Mesodermal cell (in vitro differentiated cells): ENCODE measurements around the gene ATP11A.

ENCODE experiments used
- H3K27ac ChIP-seq: 2 replicates; pipeline ENCODE4 v1.7.0; 2013; ENCODE audit warnings: mild to moderate bottlenecking, low read depth, low read length, moderate library complexity; ENCODE audit not compliant: severe bottlenecking
- H3K36me3 ChIP-seq: 2 replicates; pipeline ENCODE4 v1.7.1; 2013; ENCODE audit warnings: mild to moderate bottlenecking, low read length, moderate library complexity; ENCODE audit not compliant: control insufficient read depth, insufficient read depth
- H3K4me1 ChIP-seq: one replicate; pipeline ENCODE4 v1.7.1; 2013; ENCODE audit warnings: mild to moderate bottlenecking, low read length; ENCODE audit not compliant: insufficient read depth, control insufficient read depth, poor library complexity, severe bottlenecking
- H3K4me3 ChIP-seq: 2 replicates; pipeline ENCODE4 v1.7.0; 2013; ENCODE audit warnings: low read length, control low read depth, mild to moderate bottlenecking; ENCODE audit not compliant: insufficient read depth, poor library complexity, severe bottlenecking; ENCODE audit errors: extremely low read depth
- H3K9me3 ChIP-seq: 2 replicates; pipeline ENCODE4 v1.7.1; 2013; ENCODE audit warnings: mild to moderate bottlenecking, low read length, moderate library complexity; ENCODE audit not compliant: control insufficient read depth
- WGBS, 2 experiments: methylation state at CpG; one replicate each; pipeline ENCODE4 v1.1.5; 2013; ENCODE audit warnings: missing lambda C conversion rate in 2 of 2; ENCODE audit not compliant: insufficient coverage in 2 of 2; 5-methylcytosine and 5-hydroxymethylcytosine counted together

Gene ATP11A

DNA sequence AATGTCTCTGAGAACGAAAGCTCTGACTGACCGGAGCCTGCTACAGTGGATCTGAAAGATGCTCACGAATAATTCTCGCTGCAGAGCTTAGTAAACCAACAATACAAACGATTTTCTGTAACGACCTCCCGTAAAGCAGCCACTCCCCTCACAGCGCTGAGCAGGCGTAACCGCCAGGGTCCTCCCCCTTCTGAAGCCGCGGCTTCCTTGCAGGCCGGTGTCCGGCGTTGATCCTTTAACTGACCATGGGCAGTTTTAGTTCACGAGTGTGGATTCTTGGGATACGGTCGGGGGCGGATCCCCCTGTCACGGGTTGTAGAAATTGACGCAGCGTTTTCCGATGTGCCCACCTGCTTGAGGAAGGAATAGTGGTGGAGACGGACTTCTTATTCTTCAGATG, 75.9 kb downstream of the ATP11A start:
- 87 to 88% methylated on average over 23 to 24 of the region's 24 CpGs for WGBS, 2 experiments
- Histone ChIP-seq H3K27ac (no peak overlapping the region), H3K36me3 (peaks cover 6% of the 10 kb centered on the region), H3K4me3 (no peak overlapping the region), H3K9me3 (no peaks in the 10 kb centered on the region), H3K4me1 (peaks cover 32% of the 10 kb centered on the region)

DNA sequence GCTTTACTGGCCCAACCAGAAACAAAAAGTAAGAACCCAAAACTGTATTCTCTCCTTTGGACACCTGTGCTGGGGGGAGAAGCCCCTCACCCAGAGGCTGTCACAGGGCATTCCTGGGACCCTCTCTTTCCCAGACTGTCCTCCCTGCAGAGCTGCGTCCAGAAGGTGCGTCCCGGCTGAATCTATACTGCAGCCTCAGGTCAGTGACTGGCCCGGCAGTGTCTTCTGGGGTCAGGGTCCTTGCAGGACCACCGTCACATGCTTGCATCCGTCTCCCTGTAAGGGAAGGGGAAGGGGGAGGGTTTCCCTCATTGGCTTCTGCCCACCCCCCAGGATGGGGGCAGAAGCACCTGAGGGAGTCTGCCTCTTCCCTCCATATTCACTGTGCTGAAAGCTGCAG, 76.5 kb downstream of the ATP11A start:
- H3K36me3 ChIP-seq, result peaks cover 6% of the 10 kb centered on the region
- 97 to 100% methylated on average over 5 to 6 of the region's 6 CpGs for WGBS, 2 experiments

DNA sequence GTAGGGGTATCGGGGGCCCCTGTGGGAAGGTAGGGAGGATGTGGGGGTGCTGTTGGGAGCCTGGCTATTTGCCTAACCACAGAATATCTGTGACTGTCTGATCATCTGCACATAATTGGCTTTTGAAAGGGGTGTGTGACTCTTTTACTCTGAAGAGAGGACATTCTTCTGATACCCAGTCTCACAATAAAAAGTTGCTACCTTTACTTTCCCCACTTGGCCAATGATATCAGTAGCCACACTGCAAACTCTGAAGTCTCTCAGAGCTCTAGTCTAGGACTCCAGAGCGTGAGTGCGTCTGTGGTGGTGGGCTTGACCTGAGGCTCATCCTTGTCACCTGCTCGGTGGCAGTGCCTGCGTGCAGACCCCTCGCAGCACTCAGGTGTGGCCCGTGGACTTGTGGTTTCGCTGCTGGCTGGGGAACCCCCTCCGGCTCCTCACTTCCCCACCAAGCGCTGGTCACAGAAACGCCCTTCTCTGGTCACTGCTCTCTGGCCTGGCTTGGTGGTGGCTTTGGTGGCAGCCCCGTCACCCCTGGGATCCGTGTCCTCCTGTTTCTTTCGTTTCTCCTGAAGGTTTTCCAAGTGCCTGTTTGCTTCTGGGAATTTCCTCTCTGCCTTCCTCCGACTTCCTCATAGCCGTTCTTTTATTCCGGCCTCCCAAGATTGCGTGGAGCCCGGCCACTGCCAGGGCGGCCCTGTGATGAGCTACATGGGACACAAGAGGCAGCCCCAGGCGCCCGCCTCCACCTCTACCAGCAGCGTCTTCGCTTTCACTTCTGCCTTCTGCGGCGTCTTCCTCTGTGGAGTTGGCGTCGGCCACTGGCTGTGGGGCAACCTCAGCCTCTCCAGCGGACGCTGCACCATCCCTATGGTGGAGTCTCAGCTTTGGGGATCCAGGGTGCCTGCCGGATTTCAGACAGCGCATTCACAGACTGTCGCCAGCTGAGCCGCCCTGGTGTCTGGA, 78.0 kb downstream of the ATP11A start:
- H3K4me1 ChIP-seq, result peaks cover 24% of the 10 kb centered on the region
- no peak overlapping the region for H3K27ac ChIP-seq
- 95% methylated on average over 31 to 32 of the region's 34 CpGs for WGBS, 2 experiments
- H3K36me3 ChIP-seq, result peaks cover 6% of the 10 kb centered on the region
- H3K9me3 ChIP-seq, result no peaks in the 10 kb centered on the region
- no peak overlapping the region for H3K4me3 ChIP-seq

More for the DNA sequence above, 76.5 kb downstream of the ATP11A start:
- Histone ChIP-seq H3K9me3 (no peaks in the 10 kb centered on the region), H3K4me3 (no peak overlapping the region), H3K4me1 (peaks cover 35% of the 10 kb centered on the region), H3K27ac (no peak overlapping the region)

DNA sequence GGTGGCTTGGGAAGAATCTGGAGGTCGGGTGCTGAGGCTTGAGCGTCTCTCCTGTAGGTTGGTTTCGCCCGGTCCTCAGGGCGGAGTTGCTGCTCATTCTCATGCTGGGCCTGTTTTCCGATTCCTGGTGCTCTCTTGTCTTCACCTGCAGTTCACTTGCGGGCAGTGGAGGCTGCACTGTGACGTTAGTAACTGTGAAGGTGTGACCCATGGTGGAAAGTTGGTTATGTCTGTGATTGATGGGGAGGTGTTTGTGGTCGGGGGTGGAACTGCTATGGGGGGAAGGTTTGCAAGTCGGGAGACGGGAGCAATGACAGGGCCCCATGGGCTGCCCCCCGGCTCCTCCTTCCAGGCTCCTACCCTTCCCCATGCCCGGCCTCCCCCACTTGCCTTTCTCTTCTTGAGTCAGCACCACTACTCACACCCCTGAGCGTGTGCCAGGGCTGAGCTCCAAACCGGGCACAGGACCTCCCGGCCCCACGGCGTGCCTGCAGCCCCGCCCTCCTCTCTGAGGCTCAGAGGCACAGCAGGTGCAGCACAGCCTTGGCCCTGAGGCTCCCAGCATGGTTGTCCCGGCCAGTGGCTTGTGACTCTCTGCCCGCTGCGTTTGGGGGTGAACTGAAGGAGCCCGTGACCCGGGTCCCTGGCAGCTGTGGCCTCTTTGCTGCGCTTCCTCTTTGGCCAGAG, 79.1 kb downstream of the ATP11A start:
- peaks cover 6% of the 10 kb centered on the region for H3K36me3 ChIP-seq
- no peak overlapping the region for H3K4me3 ChIP-seq
- H3K9me3 ChIP-seq, result no peaks in the 10 kb centered on the region
- WGBS, 2 experiments, result 86 to 91% methylated on average over 18 to 20 of the region's 25 CpGs
- peaks cover 24% of the 10 kb centered on the region for H3K4me1 ChIP-seq
- no peak overlapping the region for H3K27ac ChIP-seq

DNA sequence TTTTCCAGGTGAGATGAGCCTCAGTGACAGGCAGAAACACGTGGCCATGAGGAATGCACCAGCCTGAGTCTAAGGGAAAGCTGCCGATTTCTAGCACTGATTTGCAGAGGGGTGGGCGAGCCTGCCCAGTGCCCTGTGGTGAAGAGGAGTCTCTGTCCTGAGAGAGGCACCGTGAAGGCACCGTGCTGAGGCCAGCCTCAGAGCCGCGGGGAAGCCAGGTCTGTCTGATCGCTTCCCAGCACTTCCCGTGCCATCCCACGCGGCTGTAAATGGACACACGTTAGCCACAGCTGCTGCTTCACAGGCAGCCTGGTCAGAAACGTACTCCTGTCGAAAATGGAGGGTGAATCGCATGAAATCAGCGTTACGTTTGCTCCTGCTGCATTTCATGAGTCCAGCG, 79.8 kb downstream of the ATP11A start:
- H3K9me3 ChIP-seq, result no peaks in the 10 kb centered on the region
- peaks cover 6% of the 10 kb centered on the region for H3K36me3 ChIP-seq
- 88 to 89% methylated on average over 17 to 18 of the region's 18 CpGs for WGBS, 2 experiments
- H3K27ac ChIP-seq, result no peak overlapping the region
- no peak overlapping the region for H3K4me3 ChIP-seq
- peaks cover 24% of the 10 kb centered on the region for H3K4me1 ChIP-seq

DNA sequence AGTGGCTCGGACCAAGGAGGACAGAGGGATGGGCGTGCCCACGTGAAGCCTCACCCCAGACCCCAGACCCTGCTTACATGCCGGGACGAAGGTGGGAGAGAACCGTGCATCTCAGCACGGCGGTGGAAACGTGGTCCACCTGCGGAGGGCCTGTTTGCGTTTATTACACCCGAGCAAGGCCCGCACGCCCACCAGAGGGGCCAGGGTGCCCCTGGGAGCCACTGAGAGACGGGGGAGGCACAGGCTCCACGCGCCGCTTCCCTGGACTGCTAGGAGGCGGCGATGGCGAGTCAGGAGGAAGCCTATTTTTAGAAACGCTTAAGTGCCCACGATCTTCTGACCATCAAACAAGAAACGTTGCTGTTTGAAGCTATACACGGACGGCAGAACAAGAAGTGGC, 80.7 kb downstream of the ATP11A start:
- Histone ChIP-seq H3K9me3 (no peaks in the 10 kb centered on the region), H3K27ac (no peak overlapping the region), H3K4me1 (peaks cover 17% of the 10 kb centered on the region), H3K4me3 (no peak overlapping the region), H3K36me3 (peaks cover 6% of the 10 kb centered on the region)
- WGBS, 2 experiments, result 88% methylated on average over 18 to 26 of the region's 26 CpGs

DNA sequence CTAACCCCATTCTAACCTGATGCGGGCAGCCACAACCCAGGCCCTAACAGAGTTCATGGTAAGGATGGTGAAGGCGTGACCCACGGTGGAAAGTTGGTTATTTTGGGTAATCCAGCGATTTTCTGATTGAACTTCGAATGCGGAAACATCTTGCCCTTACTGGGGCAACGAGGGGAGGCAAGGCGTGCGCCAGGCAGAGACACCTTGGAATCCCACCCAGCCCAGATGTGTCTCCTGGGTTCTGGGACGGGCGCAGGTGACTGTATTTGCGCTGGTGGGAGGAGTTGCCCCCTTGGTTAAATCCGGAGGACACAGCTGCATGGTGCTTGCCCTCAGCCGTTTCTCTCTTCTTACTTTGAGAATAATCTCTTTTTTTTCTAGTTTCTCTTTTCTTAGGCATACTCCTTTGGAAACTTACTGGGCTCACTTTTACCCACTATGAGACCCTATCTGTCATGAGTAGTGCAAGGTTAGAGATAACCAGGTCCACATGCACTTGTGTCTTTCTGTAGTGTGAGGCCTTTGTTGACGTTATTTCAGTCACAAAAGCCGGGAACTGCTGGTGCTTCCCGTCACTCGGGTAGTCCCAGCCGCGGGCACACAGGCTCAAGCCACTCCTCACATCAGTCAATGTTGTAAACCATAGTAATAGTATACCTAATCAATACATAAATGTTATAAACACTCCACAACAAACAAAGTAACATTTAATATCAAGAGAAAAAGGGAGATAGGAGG, 81.5 kb downstream of the ATP11A start:
- Histone ChIP-seq H3K36me3 (peaks cover 6% of the 10 kb centered on the region), H3K4me1 (peaks cover 23% of the 10 kb centered on the region), H3K27ac (no peak overlapping the region), H3K4me3 (no peak overlapping the region), H3K9me3 (no peaks in the 10 kb centered on the region)
- 88 to 91% methylated on average over 13 to 15 of the region's 20 CpGs for WGBS, 2 experiments

DNA sequence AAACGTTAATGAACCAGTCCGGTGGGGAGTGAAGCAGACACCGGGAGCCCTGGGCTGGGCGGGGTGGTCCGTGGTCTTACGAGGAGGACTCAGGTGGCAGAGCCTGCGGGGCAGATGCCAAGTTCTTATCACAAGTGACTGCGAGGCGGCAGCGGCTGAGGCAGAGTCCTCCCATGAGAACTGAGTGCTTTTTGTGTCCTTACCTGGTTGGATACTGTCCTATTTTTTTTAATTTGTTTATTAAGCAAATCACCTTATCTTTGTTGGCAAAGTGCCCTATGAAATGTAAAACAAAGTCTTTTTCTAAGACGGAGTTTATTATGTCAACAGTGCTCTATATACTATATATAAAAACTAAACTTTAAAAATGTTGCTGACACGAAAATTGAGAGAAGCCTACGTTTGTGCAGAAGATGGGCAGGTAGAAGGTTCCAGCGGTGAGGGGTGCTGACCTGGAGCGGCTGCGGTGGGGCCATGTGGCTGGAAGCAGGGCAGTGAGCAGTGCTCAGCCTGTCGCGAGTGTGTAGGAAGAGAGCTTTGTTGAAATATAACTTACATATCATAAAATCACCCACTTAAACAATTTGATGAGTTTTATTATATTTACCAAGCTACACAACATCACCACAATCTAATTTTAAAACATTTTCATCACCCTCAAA, 82.2 kb downstream of the ATP11A start:
- H3K4me1 ChIP-seq, result peaks cover 23% of the 10 kb centered on the region
- WGBS, 2 experiments, result 91 to 93% methylated on average over 7 to 8 of the region's 18 CpGs
- no peaks in the 10 kb centered on the region for H3K9me3 ChIP-seq
- no peak overlapping the region for H3K27ac ChIP-seq
- no peak overlapping the region for H3K4me3 ChIP-seq
- H3K36me3 ChIP-seq, result peaks cover 6% of the 10 kb centered on the region

DNA sequence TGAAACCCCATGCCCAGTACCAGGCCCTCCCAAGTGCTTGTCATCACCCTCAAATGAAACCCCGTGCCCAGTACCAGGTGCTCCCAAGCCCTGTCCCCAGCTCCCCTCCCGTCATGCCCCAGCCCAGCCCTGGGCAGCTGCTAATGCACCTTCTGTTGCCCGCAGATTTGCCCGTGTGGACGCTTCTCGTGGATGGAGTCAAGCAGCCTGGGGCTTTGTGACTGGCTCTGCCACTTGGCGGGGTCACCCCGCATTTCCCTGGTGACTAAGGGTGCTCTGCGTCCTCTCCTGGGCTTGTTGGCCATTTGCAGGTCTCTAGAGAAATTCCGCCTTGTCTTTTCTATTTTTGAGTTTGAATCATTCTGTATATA, 82.7 kb downstream of the ATP11A start:
- peaks cover 6% of the 10 kb centered on the region for H3K36me3 ChIP-seq
- no peaks in the 10 kb centered on the region for H3K9me3 ChIP-seq
- H3K4me3 ChIP-seq, result no peak overlapping the region
- H3K4me1 ChIP-seq, result peaks cover 23% of the 10 kb centered on the region
- WGBS, 2 experiments, result 90 to 94% methylated on average over 8 to 9 of the region's 10 CpGs
- H3K27ac ChIP-seq, result no peak overlapping the region

DNA sequence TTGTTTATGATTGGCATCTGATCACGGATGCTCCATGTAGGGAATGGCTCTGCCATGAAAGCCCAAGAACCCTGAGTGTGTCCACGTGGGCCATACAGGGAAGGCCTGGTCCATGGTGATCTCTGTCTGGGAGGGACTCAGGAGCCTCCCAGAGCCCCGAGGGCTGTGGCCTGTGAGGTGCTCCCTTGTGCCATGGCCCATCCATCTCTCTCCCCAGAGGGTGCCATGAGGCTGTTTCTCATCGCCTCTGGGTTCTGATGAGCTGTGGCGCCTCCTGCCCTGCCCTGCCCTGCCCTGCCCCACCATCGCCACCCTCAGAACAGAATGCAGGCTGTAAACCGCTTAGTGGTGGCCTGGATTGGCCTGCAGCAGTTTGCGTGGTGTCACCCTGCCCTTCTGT, 83.1 kb downstream of the ATP11A start:
- H3K4me1 ChIP-seq, result peaks cover 26% of the 10 kb centered on the region
- peaks cover 8% of the 10 kb centered on the region for H3K36me3 ChIP-seq
- H3K27ac ChIP-seq, result no peak overlapping the region
- 90 to 93% methylated on average over 6 to 8 of the region's 8 CpGs for WGBS, 2 experiments
- H3K9me3 ChIP-seq, result no peaks in the 10 kb centered on the region
- no peak overlapping the region for H3K4me3 ChIP-seq
